Liver (tissue), 3 donors: ENCODE measurements around the gene VTN.

Experiments used
- ATF3 ChIP-seq: IDR thresholded peaks from 2 replicates; pipeline ENCODE4 v1.6.1; 2016; ENCODE audit warnings: antibody characterized with exemption
- CTCF ChIP-seq: fragments of 150-350 bp; IDR thresholded peaks from 2 replicates; pipeline ENCODE4 v1.5.1; 2017; ENCODE audit warnings: improper control_type of control experiment, low read depth, low read length; ENCODE audit not compliant: missing input control
- FOXA1 ChIP-seq: IDR thresholded peaks from 2 replicates; pipeline ENCODE4 v1.6.1; 2016; ENCODE audit warnings: antibody characterized with exemption
- GABPA ChIP-seq, 2 donors: IDR thresholded peaks in 1 of 2; conservative IDR thresholded peaks in 1 of 2; 2 replicates each; pipeline ENCODE4 v1.6.1; 2016; ENCODE audit warnings: antibody characterized with exemption in 2 of 2, mild to moderate bottlenecking in 1 of 2, moderate library complexity in 1 of 2
- HNF4A ChIP-seq, 2 donors: conservative IDR thresholded peaks; 2 replicates each; pipeline ENCODE4 v1.6.1; 2016; ENCODE audit warnings: antibody characterized with exemption in 2 of 2, mild to moderate bottlenecking in 2 of 2
- NR2F2 ChIP-seq: IDR thresholded peaks from 2 replicates; pipeline ENCODE4 v1.6.1; 2016; ENCODE audit warnings: antibody characterized with exemption
- RAD21 ChIP-seq, 2 donors: IDR thresholded peaks; 2 replicates each; pipeline ENCODE4 v1.6.1; 2016; ENCODE audit warnings: antibody characterized with exemption in 2 of 2, mild to moderate bottlenecking in 2 of 2
- RXRA ChIP-seq, 2 donors: IDR thresholded peaks; 2 replicates each; pipeline ENCODE4 v1.6.1; 2017 to 2018; ENCODE audit warnings: antibody characterized with exemption in 2 of 2, mild to moderate bottlenecking in 1 of 2
- SP1 ChIP-seq: IDR thresholded peaks from 2 replicates; pipeline ENCODE4 v1.6.1; 2018; ENCODE audit warnings: antibody characterized with exemption, mild to moderate bottlenecking
- TAF1 ChIP-seq: conservative IDR thresholded peaks from 2 replicates; pipeline ENCODE4 v1.6.1; 2016; ENCODE audit warnings: antibody characterized with exemption, mild to moderate bottlenecking
- YY1 ChIP-seq: IDR thresholded peaks from 2 replicates; pipeline ENCODE4 v1.6.1; 2016; ENCODE audit warnings: antibody characterized with exemption, mild to moderate bottlenecking
- ZBTB33 ChIP-seq: IDR thresholded peaks from 2 replicates; pipeline ENCODE4 v1.6.1; 2016; ENCODE audit warnings: antibody characterized with exemption
- donor health status: healthy.
- donor health status: healthy.

- TF ChIP-seq YY1 (peak; percentile 98), CTCF (no peak), HNF4A (conservative IDR thresholded peaks at IDR 0.05) (peak; percentile 20 to 34), RAD21 (IDR thresholded peaks at IDR 0.05) (peak; percentile 33 to 43), ZBTB33 (peak; percentile 63), RXRA (IDR thresholded peaks at IDR 0.05) (no peak), NR2F2 (no peak), TAF1 (no peak), GABPA (IDR thresholded peaks at IDR 0.05 in 1 of 2, conservative IDR thresholded peaks at IDR 0.05 in 1 of 2) (peak; percentile 92 to 98), FOXA1 (no peak), ATF3 (no peak), SP1 (no peak)
These were observed 12.8 kb downstream of the VTN start, which contains the start of gene POLDIP2 for GRCh38 chr17:28357061-28357900.
